ENCODE data around the gene PCDH9.

DNA sequence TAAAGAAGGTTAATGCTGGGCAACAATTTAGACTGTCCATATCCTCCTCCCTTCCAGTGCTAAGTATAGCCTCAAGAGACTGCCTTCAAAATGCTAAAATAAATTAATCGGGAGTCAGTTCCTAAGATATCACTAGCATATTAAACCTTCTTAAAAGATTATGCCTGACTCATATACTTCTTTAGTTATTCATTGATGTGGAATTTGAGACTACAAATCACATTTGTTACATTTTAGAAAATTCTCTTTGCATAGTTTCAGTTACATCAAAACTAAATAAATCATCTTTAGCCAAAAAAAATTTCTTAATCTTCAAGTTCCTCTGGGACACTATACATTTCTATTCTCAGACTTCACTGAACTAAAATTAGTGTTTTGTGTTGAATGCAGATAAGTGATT, 769.1 kb downstream of the PCDH9 start:
- TF ChIP-seq ZNF274 (IDR thresholded peaks at IDR 0.05; ENCODE audit: low read depth, low read length), result no peak
- TF ChIP-seq YY1 (IDR thresholded peaks at IDR 0.05; ENCODE audit: insufficient read depth, insufficient read length), result no peak
- no peak for TF ChIP-seq SUZ12 (IDR thresholded peaks at IDR 0.05; ENCODE audit: extremely low read depth, insufficient read depth, insufficient read length)

Measured in NT2/D1 (cell line).